PFSK-1 (cell line): ENCODE measurements around the gene ACTL7A.

Source experiments
- FOXP2 ChIP-seq: optimal IDR thresholded peaks from 2 replicates; pipeline ENCODE3; 2011; ENCODE audit warnings: borderline replicate concordance, control low read depth, inconsistent platforms; ENCODE audit not compliant: insufficient read depth; ENCODE audit errors: extremely low read length, extremely low read depth
- POLR2AphosphoS5 ChIP-seq: IDR thresholded peaks from 2 replicates; pipeline ENCODE4 v1.6.1; 2012; ENCODE audit warnings: low read depth, mild to moderate bottlenecking, control low read depth, low read length, moderate library complexity
- SIN3A ChIP-seq: IDR thresholded peaks from 2 replicates; pipeline ENCODE4 v1.6.1; 2012; ENCODE audit warnings: mild to moderate bottlenecking, low read length, moderate library complexity, borderline replicate concordance; ENCODE audit not compliant: insufficient read depth
- TAF1 ChIP-seq: IDR thresholded peaks from 2 replicates; pipeline ENCODE4 v1.6.1; 2012; ENCODE audit warnings: low read length, control low read depth, borderline replicate concordance; ENCODE audit not compliant: insufficient read depth
- TF ChIP-seq, protein P1 (sequence below), 2 experiments: IDR thresholded peaks; 2 replicates each; pipeline versions ENCODE4 v1.6.1 to v1.8.0; 2011 to 2012; ENCODE audit warnings: low read depth in 2 of 2, low read length in 2 of 2, control low read depth in 1 of 2, inconsistent platforms in 1 of 2, mild to moderate bottlenecking in 1 of 2, moderate library complexity in 1 of 2; ENCODE audit not compliant: insufficient read depth in 1 of 2

Gene ACTL7A

GRCh38 chr9:108910914-108911313 lies 48.8 kb downstream of the ACTL7A start:
- TF ChIP-seq, protein P1, sequence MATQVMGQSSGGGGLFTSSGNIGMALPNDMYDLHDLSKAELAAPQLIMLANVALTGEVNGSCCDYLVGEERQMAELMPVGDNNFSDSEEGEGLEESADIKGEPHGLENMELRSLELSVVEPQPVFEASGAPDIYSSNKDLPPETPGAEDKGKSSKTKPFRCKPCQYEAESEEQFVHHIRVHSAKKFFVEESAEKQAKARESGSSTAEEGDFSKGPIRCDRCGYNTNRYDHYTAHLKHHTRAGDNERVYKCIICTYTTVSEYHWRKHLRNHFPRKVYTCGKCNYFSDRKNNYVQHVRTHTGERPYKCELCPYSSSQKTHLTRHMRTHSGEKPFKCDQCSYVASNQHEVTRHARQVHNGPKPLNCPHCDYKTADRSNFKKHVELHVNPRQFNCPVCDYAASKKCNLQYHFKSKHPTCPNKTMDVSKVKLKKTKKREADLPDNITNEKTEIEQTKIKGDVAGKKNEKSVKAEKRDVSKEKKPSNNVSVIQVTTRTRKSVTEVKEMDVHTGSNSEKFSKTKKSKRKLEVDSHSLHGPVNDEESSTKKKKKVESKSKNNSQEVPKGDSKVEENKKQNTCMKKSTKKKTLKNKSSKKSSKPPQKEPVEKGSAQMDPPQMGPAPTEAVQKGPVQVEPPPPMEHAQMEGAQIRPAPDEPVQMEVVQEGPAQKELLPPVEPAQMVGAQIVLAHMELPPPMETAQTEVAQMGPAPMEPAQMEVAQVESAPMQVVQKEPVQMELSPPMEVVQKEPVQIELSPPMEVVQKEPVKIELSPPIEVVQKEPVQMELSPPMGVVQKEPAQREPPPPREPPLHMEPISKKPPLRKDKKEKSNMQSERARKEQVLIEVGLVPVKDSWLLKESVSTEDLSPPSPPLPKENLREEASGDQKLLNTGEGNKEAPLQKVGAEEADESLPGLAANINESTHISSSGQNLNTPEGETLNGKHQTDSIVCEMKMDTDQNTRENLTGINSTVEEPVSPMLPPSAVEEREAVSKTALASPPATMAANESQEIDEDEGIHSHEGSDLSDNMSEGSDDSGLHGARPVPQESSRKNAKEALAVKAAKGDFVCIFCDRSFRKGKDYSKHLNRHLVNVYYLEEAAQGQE (IDR thresholded peaks at IDR 0.05; ENCODE audit: insufficient read depth in 1 of 2, low read depth in 2 of 2, low read length in 2 of 2), result no peak
- TF ChIP-seq TAF1 (no peak), FOXP2 (no peak), SIN3A (no peak), POLR2AphosphoS5 (no peak)

GRCh38 chr9:108911820-108912219 lies 49.8 kb downstream of the ACTL7A start:
- TF ChIP-seq TAF1, result no peak
